K562 (cell line): ENCODE results near the gene SMG5. TPM values are rescaled to one million over a fixed set of nuclear protein-coding genes. Genes with fewer than 3 reads are reported as not detected.

Source experiments
- ILF3 ChIP-seq: fragments of 450-650 bp; IDR thresholded peaks from 2 replicates; pipeline ENCODE4 v1.6.1; 2018; ENCODE audit warnings: antibody characterized with exemption, mild to moderate bottlenecking, moderate library complexity, borderline replicate concordance
- MAFF ChIP-seq: IDR thresholded peaks from 2 replicates; pipeline ENCODE4 v1.6.1; 2012; ENCODE audit warnings: low read length, improper control_type of control experiment
- MAFK ChIP-seq: IDR thresholded peaks from 2 replicates; pipeline ENCODE4 v1.6.1; 2011; ENCODE audit warnings: low read length, improper control_type of control experiment
- MGA ChIP-seq: fragments of 450-650 bp; IDR thresholded peaks from 2 replicates; pipeline ENCODE4 v1.6.1; 2016; ENCODE audit warnings: mild to moderate bottlenecking, moderate library complexity
- NFE2 ChIP-seq: IDR thresholded peaks from 2 replicates; pipeline ENCODE4 v1.6.1; 2014; ENCODE audit warnings: antibody characterized with exemption, low read depth
- PBX2 ChIP-seq, 2 experiments: IDR thresholded peaks in 1 of 2; conservative IDR thresholded peaks in 1 of 2; 2 replicates each; pipeline ENCODE4 v1.6.1; 2016; ENCODE audit warnings: low read depth in 2 of 2, mild to moderate bottlenecking in 1 of 2, missing compliant biosample characterization in 1 of 2, missing genetic modification characterization in 1 of 2, moderate library complexity in 1 of 2
- SIX5 ChIP-seq, 2 experiments: IDR thresholded peaks; 2 replicates each; pipeline ENCODE4 v1.6.1; 2011; ENCODE audit warnings: low read length in 2 of 2, borderline replicate concordance in 1 of 2, low read depth in 1 of 2, mild to moderate bottlenecking in 1 of 2, moderate library complexity in 1 of 2; ENCODE audit not compliant: insufficient read depth in 1 of 2
- TFAP4 ChIP-seq: sonication (generic); formaldehyde crosslinking; IDR thresholded peaks from 2 replicates; pipeline ENCODE4 v1.8.0; 2022; ENCODE audit warnings: missing genetic modification reagents, mild to moderate bottlenecking, moderate library complexity, borderline replicate concordance
- polyA plus RNA-seq, 8 experiments: library from polyadenylated mRNA; depleted of rRNA in 4 of 8; stranded (reverse) in 5 of 8; unstranded in 3 of 8; fragments of >200 nt; fragmentation: Nextera tagmentation in 2 of 8; fragmentation: Illumina TruSeq in 1 of 8; extraction: Ambion mirVana in 2 of 8; extraction: Trizol in 1 of 8; gene quantifications; 2 replicates each; pipeline versions ENCODE4 v1.2.1 to v1.2.3, GENCODE V29; 2011 to 2014; ENCODE audit warnings: inconsistent platforms in 1 of 8, missing spikeins in 1 of 8
- total RNA-seq, 7 experiments: library from RNA; depleted of rRNA in 6 of 7; stranded (reverse); fragments of >200 nt in 6 of 7; fragmentation: Illumina TruSeq in 2 of 7; extraction: Trizol in 2 of 7; gene quantifications; 2 replicates each; pipeline versions ENCODE4 v1.2.1 to v1.2.3, GENCODE V29; 2011 to 2021; ENCODE audit warnings: low replicate concordance in 1 of 7

Gene SMG5
- total and polyA plus RNA-seq, 9 of the 15 experiments (the other 6 are each of a cell fraction or from before 2014, with no cell fraction given) = 1.4 to 85.9 (median 53.0) TPM

GRCh38 chr1:156232201-156232894 is 50.3 kb downstream of the SMG5 start (continued):
- TF ChIP-seq PBX2 (CRISPR knock-in tag; IDR thresholded peaks at IDR 0.05; ENCODE audit: low read depth) (no peak), PBX2 (tag; conservative IDR thresholded peaks at IDR 0.05; ENCODE audit: low read depth) (peak; percentile 72), SIX5 (IDR thresholded peaks at IDR 0.05; ENCODE audit: borderline replicate concordance in 1 of 2, insufficient read depth in 1 of 2, low read depth in 1 of 2, low read length in 2 of 2) (no peak), MGA (no peak), MAFK (peak; percentile 65; the same call in 1 of the 2 replicates), MAFF (peak; percentile 81), NFE2 (peak; percentile 94), ILF3 (no peak), TFAP4 (CRISPR knock-in tag) (0 out of 2 replicates have a peak, but pooled peaks have one; percentile 16)
